Stimulated activated naive CD8-positive, alpha-beta T cell treated with anti-CD3 and anti-CD28 coated beads, Interleukin-15, amount 100 ng/mL, for 72 hours (primary cell): ENCODE measurements around the gene HAO2.

ENCODE experiments used
- ATAC-seq: fragments of 150-1000 bp; cut with Tn5 transposase; 2 replicates; pipeline ENCODE4 v1.10.0; 2021; ENCODE audit warnings: mild to moderate bottlenecking, moderate library complexity
- DNase-seq, 2 donors: peaks; one replicate each; pipeline ENCODE4 v3.0.0; 2021 to 2022
- H3K27ac Mint-ChIP-seq, 2 donors: one replicate each; pipeline ENCODE4 v1.8.0; 2022; ENCODE audit warnings: mild to moderate bottlenecking in 2 of 2, mixed read lengths in 2 of 2, moderate library complexity in 2 of 2
- H3K27me3 Mint-ChIP-seq: one replicate; pipeline ENCODE4 v1.8.0; 2022; ENCODE audit warnings: mixed read lengths
- H3K4me1 Mint-ChIP-seq: one replicate; pipeline ENCODE4 v1.8.0; 2022; ENCODE audit warnings: mild to moderate bottlenecking, mixed read lengths
- H3K4me3 Mint-ChIP-seq, 2 donors: one replicate each; pipeline ENCODE4 v1.8.0; 2022; ENCODE audit warnings: mild to moderate bottlenecking in 2 of 2, mixed read lengths in 2 of 2, moderate library complexity in 1 of 2
- H3K9me3 Mint-ChIP-seq, 2 donors: one replicate each; pipeline ENCODE4 v1.8.0; 2022; ENCODE audit warnings: mixed read lengths in 2 of 2

The HAO2 gene

DNA sequence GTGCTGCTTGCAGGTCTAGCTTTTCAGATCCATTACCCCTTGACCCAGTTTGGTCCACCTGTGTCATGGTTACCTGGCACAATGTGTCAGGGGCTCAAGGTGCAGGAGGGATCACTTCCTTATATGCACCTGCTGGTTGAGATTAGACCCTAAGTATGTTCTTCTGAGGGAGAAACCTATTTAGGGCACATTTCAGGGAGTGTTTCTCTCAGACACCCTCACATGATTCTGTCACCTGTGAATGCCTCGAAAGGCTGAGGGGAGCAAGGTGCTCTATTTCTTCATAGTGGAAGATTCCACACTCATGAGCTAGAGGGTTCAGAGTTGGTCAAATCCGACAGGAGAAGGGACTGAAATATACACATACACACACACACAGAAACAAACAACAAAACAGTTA, 61.9 kb downstream of the HAO2 start:
- Mint-ChIP-seq H3K27ac (no peak overlapping the region), H3K4me1 (no peaks in the 10 kb centered on the region), H3K4me3 (no peak overlapping the region), H3K27me3 (peaks cover 10% of the 10 kb centered on the region), H3K9me3 (no peaks in the 10 kb centered on the region)
- no peak for ATAC-seq
- DNase-seq, result no peak

DNA sequence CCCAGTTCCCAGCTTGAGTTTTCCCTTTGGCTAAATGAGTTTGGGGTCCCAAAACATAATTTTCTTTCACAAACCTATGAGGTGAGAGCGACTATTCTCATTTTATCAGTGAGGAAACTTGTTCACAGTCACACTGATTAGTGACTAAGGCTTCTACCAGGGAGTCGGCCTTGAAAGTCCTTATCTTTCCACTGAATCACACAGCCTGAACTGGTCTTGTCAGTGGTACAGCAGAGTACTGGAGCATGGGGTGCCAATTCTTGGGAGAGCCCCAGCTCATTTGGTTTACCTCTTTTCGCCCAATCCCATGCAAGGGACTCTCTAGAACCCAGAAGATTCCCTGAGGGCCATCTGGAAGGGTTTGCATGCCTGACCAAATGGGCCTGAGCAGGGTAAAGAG, 63.3 kb downstream of the HAO2 start:
- ATAC-seq (no peak), DNase-seq (no peak)
- Mint-ChIP-seq H3K4me1 (no peaks in the 10 kb centered on the region), H3K27ac (no peak overlapping the region), H3K27me3 (peaks cover 10% of the 10 kb centered on the region), H3K4me3 (no peak overlapping the region), H3K9me3 (no peaks in the 10 kb centered on the region)

DNA sequence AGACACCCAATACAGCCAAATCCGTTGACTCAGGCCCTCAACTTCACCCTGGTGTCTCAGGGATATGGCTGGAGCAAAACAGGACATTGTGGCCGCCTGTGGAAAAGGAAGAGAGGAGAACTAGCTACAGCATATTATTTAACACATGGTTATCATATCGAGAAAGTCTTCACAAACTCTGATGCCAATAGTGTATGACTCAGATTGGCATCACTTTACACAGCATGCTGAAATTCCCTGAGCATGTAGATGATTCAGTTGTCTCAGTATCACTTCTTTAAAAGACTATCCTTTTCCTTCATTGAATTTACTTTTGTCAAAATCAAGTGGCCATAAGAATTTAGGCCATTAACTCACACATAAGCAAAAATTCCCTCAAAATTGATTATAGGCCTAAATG, 66.5 kb downstream of the HAO2 start:
- Mint-ChIP-seq H3K27ac (no peak overlapping the region), H3K4me3 (no peak overlapping the region), H3K9me3 (no peaks in the 10 kb centered on the region), H3K27me3 (peaks cover 11% of the 10 kb centered on the region), H3K4me1 (no peaks in the 10 kb centered on the region)
- DNase-seq (no peak), ATAC-seq (no peak)

DNA sequence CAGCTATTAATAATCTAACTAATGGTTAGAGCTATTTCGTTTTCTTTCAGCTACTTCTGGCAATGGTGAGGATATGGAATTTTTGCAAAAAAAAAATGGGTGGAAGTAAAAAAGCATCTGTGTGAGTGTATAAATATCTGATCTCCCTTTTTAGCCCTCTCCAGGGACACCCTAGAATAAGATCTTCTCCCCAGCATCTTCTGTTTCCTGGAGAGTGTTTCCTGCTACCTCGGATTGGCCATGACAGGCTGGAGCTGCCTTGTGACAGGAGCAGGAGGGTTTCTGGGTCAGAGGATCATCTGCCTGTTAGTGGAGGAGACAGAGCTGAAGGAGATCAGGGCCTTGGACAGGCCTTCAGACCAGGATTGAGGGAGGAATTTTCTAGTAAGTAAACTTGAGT, 70.2 kb downstream of the HAO2 start:
- H3K27ac Mint-ChIP-seq, result no peak overlapping the region
- H3K4me1 Mint-ChIP-seq, result no peaks in the 10 kb centered on the region
- DNase-seq (no peak), ATAC-seq (no peak)
- H3K27me3 Mint-ChIP-seq, result peaks cover 7% of the 10 kb centered on the region
- no peaks in the 10 kb centered on the region for H3K9me3 Mint-ChIP-seq
- no peak overlapping the region for H3K4me3 Mint-ChIP-seq

DNA sequence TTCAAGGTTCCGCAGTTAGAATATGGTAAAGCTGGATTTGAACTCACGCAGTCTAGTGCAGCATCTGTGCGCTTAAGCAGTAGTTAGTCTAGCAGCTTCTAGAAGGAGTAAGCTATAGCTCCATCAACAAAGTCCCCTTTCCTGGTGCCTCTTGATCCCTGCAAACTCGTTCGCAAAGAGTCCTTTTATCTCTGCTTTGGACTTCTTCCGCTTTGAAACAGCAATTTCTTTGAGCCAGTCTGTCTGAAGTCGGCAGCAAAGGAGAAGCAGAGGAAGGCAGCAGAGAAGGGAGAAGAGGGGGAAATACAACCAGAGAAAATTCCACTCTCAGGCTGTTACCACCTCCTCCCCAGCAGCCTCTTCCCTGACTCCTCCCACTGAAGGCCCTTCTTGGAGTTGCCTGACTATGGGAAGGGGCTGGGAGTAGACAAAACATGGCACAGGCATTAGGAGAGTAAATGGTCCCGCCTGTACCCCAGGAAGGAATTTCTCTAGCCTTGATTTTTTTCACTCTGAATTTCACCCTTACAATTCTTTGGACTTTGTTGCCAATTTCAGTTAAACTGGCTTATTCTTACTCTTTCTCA, 72.2 kb downstream of the HAO2 start:
- H3K4me3 Mint-ChIP-seq, result no peak overlapping the region
- ATAC-seq (no peak), DNase-seq (no peak)
- H3K9me3 Mint-ChIP-seq, result no peaks in the 10 kb centered on the region
- H3K4me1 Mint-ChIP-seq, result no peaks in the 10 kb centered on the region
- peaks cover 6% of the 10 kb centered on the region for H3K27me3 Mint-ChIP-seq
- H3K27ac Mint-ChIP-seq, result no peak overlapping the region

DNA sequence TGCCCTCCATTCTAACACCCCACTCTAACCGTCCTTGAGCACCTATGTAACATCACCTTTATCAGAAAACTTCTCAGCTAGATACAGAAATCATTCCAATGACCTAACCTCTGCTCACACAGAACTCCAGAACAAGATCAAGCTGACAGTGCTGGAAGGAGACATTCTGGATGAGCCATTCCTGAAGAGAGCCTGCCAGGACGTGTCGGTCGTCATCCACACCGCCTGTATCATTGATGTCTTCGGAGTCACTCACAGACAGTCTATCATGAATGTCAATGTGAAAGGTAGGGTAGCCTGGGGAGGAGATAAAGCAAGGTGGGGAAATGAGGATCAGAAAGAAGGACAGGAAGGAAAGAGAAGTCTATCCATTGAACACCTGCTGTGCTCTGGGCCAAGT, 74.2 kb downstream of the HAO2 start:
- Mint-ChIP-seq H3K4me1 (no peaks in the 10 kb centered on the region), H3K4me3 (no peak overlapping the region), H3K27ac (no peak overlapping the region), H3K27me3 (peaks cover 6% of the 10 kb centered on the region), H3K9me3 (no peaks in the 10 kb centered on the region)
- no peak for ATAC-seq
- DNase-seq, result no peak
